GM23338 (cell line): ENCODE measurements around the gene STMN3. TPM values are rescaled to one million over a fixed set of nuclear protein-coding genes. Genes with fewer than 3 reads are reported as not detected.

Experiments
- ATAC-seq: fragments of 200-7000 bp; cut with Tn5 transposase; 3 replicates; pipeline ENCODE4 v1.9.1; 2020
- DNase-seq: peaks from one replicate; pipeline ENCODE4 v3.0.0-alpha.2; 2015; ENCODE audit warnings: low spot score
- H2AFZ ChIP-seq: fragments of 200-600 bp; sonication (generic); 2 replicates; pipeline ENCODE4 v1.8.0; 2016; ENCODE audit warnings: antibody characterized with exemption, mild to moderate bottlenecking, moderate library complexity
- H3F3A ChIP-seq: fragments of 200-600 bp; sonication (generic); replicated peaks from 2 replicates; pipeline ENCODE4 v1.8.0; 2017; ENCODE audit warnings: antibody characterized with exemption, mixed run types, low read depth
- H3K27ac ChIP-seq: fragments of 200-600 bp; sonication (generic); 2 replicates; pipeline ENCODE4 v1.6.1; 2016; ENCODE audit warnings: low read depth
- H3K27me3 ChIP-seq: fragments of 200-600 bp; sonication (generic); 2 replicates; pipeline ENCODE4 v1.8.0; 2016; ENCODE audit warnings: mild to moderate bottlenecking, mixed run types, moderate library complexity; ENCODE audit not compliant: insufficient read depth
- H3K36me3 ChIP-seq: fragments of 200-600 bp; sonication (generic); 2 replicates; pipeline ENCODE4 v1.8.0; 2016; ENCODE audit warnings: mild to moderate bottlenecking; ENCODE audit not compliant: insufficient read depth
- H3K4me1 ChIP-seq: fragments of 200-600 bp; sonication (generic); 2 replicates; pipeline ENCODE4 v1.8.0; 2016; ENCODE audit warnings: mild to moderate bottlenecking, moderate library complexity; ENCODE audit not compliant: insufficient read depth
- H3K4me2 ChIP-seq: fragments of 200-600 bp; sonication (generic); 2 replicates; pipeline ENCODE4 v1.7.1; 2017; ENCODE audit warnings: mixed run types
- H3K4me3 ChIP-seq: fragments of 200-600 bp; sonication (generic); 2 replicates; pipeline ENCODE4 v1.6.1; 2016; ENCODE audit warnings: mixed run types
- H3K79me2 ChIP-seq: fragments of 200-600 bp; sonication (generic); replicated peaks from 2 replicates; pipeline ENCODE4 v1.8.0; 2017; ENCODE audit warnings: mild to moderate bottlenecking; ENCODE audit not compliant: insufficient read depth
- H3K9me2 ChIP-seq: fragments of 200-600 bp; sonication (generic); 2 replicates; pipeline ENCODE4 v1.8.0; 2017; ENCODE audit not compliant: insufficient read depth
- H4K20me1 ChIP-seq: fragments of 200-600 bp; sonication (generic); replicated peaks from 2 replicates; pipeline ENCODE4 v1.8.0; 2017; ENCODE audit warnings: mild to moderate bottlenecking; ENCODE audit not compliant: insufficient read depth
- H3K27ac Mint-ChIP-seq: 2 replicates; pipeline ENCODE4 v1.8.0; 2020; ENCODE audit warnings: inconsistent platforms, mild to moderate bottlenecking, moderate library complexity, mixed read lengths
- H3K27me3 Mint-ChIP-seq: 3 replicates; pipeline ENCODE4 v1.8.0; 2022; ENCODE audit warnings: low read depth, mild to moderate bottlenecking, moderate library complexity, mixed read lengths, inconsistent platforms; ENCODE audit not compliant: insufficient read depth, poor library complexity
- H3K36me3 Mint-ChIP-seq: 3 replicates; pipeline ENCODE4 v1.8.0; 2021; ENCODE audit warnings: low read depth, mild to moderate bottlenecking, inconsistent platforms, moderate library complexity, mixed read lengths
- H3K4me1 Mint-ChIP-seq: 3 replicates; pipeline ENCODE4 v1.8.0; 2020; ENCODE audit warnings: mild to moderate bottlenecking, inconsistent platforms, mixed read lengths
- H3K4me3 Mint-ChIP-seq: 3 replicates; pipeline ENCODE4 v1.8.0; 2021; ENCODE audit warnings: moderate library complexity, mild to moderate bottlenecking, inconsistent platforms, mixed read lengths
- H3K9me3 Mint-ChIP-seq: 3 replicates; pipeline ENCODE4 v1.8.0; 2020; ENCODE audit warnings: moderate library complexity, mild to moderate bottlenecking, inconsistent platforms, mixed read lengths
- CREB1 ChIP-seq: fragments of 250-450 bp; sonication (Bioruptor Pico); IDR thresholded peaks from 2 replicates; pipeline ENCODE4 v1.5.0; 2020; ENCODE audit warnings: low read depth, mild to moderate bottlenecking, moderate library complexity
- EZH2 ChIP-seq: fragments of 200-600 bp; sonication (generic); IDR thresholded peaks from one replicate; pipeline ENCODE4 v1.8.0; 2017; ENCODE audit warnings: antibody characterized with exemption, mild to moderate bottlenecking, low read depth; ENCODE audit not compliant: unreplicated experiment
- EZH2phosphoT487 ChIP-seq: fragments of 200-600 bp; sonication (generic); IDR thresholded peaks from one replicate; pipeline ENCODE4 v1.8.1; 2018; ENCODE audit warnings: antibody characterized with exemption; ENCODE audit not compliant: unreplicated experiment
- JUNB ChIP-seq: IDR thresholded peaks from one replicate; pipeline ENCODE4 v1.6.1; 2016; ENCODE audit warnings: antibody characterized with exemption; ENCODE audit not compliant: unreplicated experiment
- NANOG ChIP-seq: IDR thresholded peaks from 2 replicates; pipeline ENCODE4 v1.6.1; 2016; ENCODE audit warnings: antibody characterized with exemption, borderline replicate concordance
- REST ChIP-seq: IDR thresholded peaks from one replicate; pipeline ENCODE4 v1.6.1; 2018; ENCODE audit warnings: antibody characterized with exemption; ENCODE audit not compliant: unreplicated experiment
- STAT1 ChIP-seq: IDR thresholded peaks from one replicate; pipeline ENCODE4 v1.6.1; 2016; ENCODE audit warnings: antibody characterized with exemption; ENCODE audit not compliant: unreplicated experiment
- ZNF114 ChIP-seq: fragments of 250-450 bp; sonication (Bioruptor Pico); IDR thresholded peaks from 2 replicates; pipeline ENCODE4 v1.5.0; 2020; ENCODE audit warnings: mild to moderate bottlenecking, moderate library complexity
- ZNF331 ChIP-seq: fragments of 250-450 bp; sonication (Bioruptor Pico); IDR thresholded peaks from 2 replicates; pipeline ENCODE4 v1.5.0; 2020; ENCODE audit warnings: low read depth, mild to moderate bottlenecking, moderate library complexity
- long read RNA-seq: library from polyadenylated mRNA; unstranded; transcript quantifications from one replicate; pipeline ENCODE4 v2.0.0, GENCODE V29; 2020; ENCODE audit not compliant: unreplicated experiment
- polyA plus RNA-seq: library from polyadenylated mRNA; unstranded; fragments of >200 nt; fragmentation: Nextera tagmentation; extraction: Ambion mirVana; gene quantifications from 2 replicates; pipeline ENCODE4 v1.2.1, GENCODE V29; 2016
- total RNA-seq: library from RNA; depleted of rRNA; stranded (reverse); fragments of >200 nt; shearing (Covaris generic); gene quantifications from 2 replicates; pipeline ENCODE4 v1.2.3, GENCODE V29; 2014; rRNA removed
- TF ChIP-seq, protein P1 (sequence below), 2 experiments: fragments of 200-600 bp in 1 of 2; sonication (generic) in 1 of 2; conservative IDR thresholded peaks; 2 replicates each; pipeline versions ENCODE4 v1.5.1 to v1.6.1; 2016 to 2017; ENCODE audit warnings: antibody characterized with exemption in 2 of 2, low read depth in 2 of 2, mild to moderate bottlenecking in 2 of 2, moderate library complexity in 1 of 2
- TF ChIP-seq, protein P2 (sequence below): IDR thresholded peaks from 2 replicates; pipeline ENCODE4 v1.6.1; 2016; ENCODE audit warnings: antibody characterized with exemption
- TF ChIP-seq, protein P3 (sequence below): fragments of 250-450 bp; sonication (Bioruptor Pico); IDR thresholded peaks from 2 replicates; pipeline ENCODE4 v1.5.0; 2020; ENCODE audit warnings: mild to moderate bottlenecking, moderate library complexity

The STMN3 gene
- total RNA-seq (42.7 and 61.3 TPM in 2 replicates), polyA plus RNA-seq (28.6 and 29.7 TPM in 2 replicates)
- long read RNA-seq, transcript STMN3-201 (5 exons, 2,255 nt): major isoform, 5 of 10 reads
- long read RNA-seq, partial matches to known transcripts: 0 of 10 reads
- long read RNA-seq, other reads (novel, unspliced or antisense): 5 of 10 reads

DNA sequence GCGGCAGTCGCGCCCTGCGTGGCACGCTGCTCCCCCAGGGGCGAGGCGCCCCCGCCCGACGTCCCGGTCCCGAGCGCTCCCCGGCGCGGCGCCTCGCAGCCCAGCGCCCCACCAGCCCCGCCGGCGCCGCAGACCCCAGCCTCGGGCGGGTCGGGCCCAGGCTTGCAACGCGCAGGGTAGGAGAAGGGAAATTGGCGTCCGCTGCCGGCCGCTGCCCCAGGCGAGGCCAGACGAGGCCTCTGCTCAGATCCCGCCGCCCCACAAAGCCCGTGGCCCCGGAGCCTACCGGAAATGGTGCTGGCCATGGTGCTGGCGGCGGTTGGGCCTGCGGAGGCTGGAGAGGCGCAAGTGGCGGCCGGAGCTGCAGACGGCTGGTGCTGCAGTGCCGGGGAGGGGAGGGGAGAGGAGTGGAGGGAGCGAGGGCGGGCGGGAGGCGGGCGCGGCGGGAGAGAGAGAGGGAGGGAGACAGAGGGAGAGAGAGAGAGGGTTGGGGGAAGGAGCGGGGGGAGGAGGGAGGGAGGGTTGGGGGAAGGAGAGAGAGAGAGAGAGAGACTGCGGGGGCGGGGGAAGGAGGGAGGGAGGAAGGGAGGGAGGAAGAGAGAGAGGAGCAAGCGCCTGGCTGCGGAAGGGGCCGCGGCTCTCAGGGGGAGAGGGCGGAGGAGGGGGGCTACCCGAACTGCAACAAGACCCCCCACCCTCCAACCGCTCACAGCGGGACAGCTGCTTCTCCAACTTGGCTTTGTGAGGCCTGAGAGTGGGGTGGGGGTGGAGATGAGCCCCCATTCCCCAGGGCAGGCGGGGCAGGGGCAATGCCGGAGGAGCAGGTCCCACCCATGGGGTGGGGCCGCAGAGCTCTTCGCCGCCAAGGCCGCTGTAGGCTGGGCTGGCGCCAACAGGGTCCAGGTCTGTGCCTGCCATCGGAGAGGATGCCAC is at the start of gene STMN3:
Gene STMN3, minus strand, starts transcription at position 384 of the 933 bp plus-strand sequence. Its CDS starts 79 bp downstream, at position 305.
- Mint-ChIP-seq H3K36me3 (no peaks in the 10 kb centered on the region; the same call in 2 of the 3 replicates), H3K4me1 (peaks cover 29% of the 10 kb centered on the region), H3K27ac (peak within 1 kb of the TSS; percentile 97), H3K9me3 (no peaks in the 10 kb centered on the region), H3K4me3 (peak within 1 kb of the TSS; percentile 83), H3K27me3 (peaks cover 15% of the 10 kb centered on the region)
- Histone ChIP-seq H3K79me2 (0 out of 2 replicates have a peak, but pooled peaks cover 3% of the 10 kb centered on the region), H3K27me3 (no peaks in the 10 kb centered on the region), H2AFZ (peak within 1 kb of the TSS; percentile 96; the same call in 1 of the 2 replicates), H3F3A (peaks cover 6% of the 10 kb centered on the region; the same call in 1 of the 2 replicates), H3K9me2 (no peaks in the 10 kb centered on the region), H3K4me1 (peaks cover 13% of the 10 kb centered on the region), H3K4me2 (peak within 1 kb of the TSS; percentile 90), H4K20me1 (no peaks in the 10 kb centered on the region; the same call in 1 of the 2 replicates), H3K27ac (peak within 1 kb of the TSS; percentile 88), H3K4me3 (peak within 1 kb of the TSS; percentile 85), H3K36me3 (no peaks in the 10 kb centered on the region)
- peak; percentile 57 for ATAC-seq
- peak; percentile 97 for DNase-seq
- TF ChIP-seq JUNB (no peak), ZNF331 (no peak), ZNF114 (CRISPR knock-in tag) (no peak), REST (peak; percentile 90), NANOG (no peak), STAT1 (no peak), CREB1 (peak; percentile 27; the same call in 1 of the 2 replicates), EZH2phosphoT487 (no peak), EZH2 (no peak)
- TF ChIP-seq, protein P1, sequence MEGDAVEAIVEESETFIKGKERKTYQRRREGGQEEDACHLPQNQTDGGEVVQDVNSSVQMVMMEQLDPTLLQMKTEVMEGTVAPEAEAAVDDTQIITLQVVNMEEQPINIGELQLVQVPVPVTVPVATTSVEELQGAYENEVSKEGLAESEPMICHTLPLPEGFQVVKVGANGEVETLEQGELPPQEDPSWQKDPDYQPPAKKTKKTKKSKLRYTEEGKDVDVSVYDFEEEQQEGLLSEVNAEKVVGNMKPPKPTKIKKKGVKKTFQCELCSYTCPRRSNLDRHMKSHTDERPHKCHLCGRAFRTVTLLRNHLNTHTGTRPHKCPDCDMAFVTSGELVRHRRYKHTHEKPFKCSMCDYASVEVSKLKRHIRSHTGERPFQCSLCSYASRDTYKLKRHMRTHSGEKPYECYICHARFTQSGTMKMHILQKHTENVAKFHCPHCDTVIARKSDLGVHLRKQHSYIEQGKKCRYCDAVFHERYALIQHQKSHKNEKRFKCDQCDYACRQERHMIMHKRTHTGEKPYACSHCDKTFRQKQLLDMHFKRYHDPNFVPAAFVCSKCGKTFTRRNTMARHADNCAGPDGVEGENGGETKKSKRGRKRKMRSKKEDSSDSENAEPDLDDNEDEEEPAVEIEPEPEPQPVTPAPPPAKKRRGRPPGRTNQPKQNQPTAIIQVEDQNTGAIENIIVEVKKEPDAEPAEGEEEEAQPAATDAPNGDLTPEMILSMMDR (conservative IDR thresholded peaks at IDR 0.05; ENCODE audit: low read depth in 2 of 2): no peak
- TF ChIP-seq, protein P2, sequence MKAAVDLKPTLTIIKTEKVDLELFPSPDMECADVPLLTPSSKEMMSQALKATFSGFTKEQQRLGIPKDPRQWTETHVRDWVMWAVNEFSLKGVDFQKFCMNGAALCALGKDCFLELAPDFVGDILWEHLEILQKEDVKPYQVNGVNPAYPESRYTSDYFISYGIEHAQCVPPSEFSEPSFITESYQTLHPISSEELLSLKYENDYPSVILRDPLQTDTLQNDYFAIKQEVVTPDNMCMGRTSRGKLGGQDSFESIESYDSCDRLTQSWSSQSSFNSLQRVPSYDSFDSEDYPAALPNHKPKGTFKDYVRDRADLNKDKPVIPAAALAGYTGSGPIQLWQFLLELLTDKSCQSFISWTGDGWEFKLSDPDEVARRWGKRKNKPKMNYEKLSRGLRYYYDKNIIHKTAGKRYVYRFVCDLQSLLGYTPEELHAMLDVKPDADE: peak; percentile 73
- TF ChIP-seq, protein P3, sequence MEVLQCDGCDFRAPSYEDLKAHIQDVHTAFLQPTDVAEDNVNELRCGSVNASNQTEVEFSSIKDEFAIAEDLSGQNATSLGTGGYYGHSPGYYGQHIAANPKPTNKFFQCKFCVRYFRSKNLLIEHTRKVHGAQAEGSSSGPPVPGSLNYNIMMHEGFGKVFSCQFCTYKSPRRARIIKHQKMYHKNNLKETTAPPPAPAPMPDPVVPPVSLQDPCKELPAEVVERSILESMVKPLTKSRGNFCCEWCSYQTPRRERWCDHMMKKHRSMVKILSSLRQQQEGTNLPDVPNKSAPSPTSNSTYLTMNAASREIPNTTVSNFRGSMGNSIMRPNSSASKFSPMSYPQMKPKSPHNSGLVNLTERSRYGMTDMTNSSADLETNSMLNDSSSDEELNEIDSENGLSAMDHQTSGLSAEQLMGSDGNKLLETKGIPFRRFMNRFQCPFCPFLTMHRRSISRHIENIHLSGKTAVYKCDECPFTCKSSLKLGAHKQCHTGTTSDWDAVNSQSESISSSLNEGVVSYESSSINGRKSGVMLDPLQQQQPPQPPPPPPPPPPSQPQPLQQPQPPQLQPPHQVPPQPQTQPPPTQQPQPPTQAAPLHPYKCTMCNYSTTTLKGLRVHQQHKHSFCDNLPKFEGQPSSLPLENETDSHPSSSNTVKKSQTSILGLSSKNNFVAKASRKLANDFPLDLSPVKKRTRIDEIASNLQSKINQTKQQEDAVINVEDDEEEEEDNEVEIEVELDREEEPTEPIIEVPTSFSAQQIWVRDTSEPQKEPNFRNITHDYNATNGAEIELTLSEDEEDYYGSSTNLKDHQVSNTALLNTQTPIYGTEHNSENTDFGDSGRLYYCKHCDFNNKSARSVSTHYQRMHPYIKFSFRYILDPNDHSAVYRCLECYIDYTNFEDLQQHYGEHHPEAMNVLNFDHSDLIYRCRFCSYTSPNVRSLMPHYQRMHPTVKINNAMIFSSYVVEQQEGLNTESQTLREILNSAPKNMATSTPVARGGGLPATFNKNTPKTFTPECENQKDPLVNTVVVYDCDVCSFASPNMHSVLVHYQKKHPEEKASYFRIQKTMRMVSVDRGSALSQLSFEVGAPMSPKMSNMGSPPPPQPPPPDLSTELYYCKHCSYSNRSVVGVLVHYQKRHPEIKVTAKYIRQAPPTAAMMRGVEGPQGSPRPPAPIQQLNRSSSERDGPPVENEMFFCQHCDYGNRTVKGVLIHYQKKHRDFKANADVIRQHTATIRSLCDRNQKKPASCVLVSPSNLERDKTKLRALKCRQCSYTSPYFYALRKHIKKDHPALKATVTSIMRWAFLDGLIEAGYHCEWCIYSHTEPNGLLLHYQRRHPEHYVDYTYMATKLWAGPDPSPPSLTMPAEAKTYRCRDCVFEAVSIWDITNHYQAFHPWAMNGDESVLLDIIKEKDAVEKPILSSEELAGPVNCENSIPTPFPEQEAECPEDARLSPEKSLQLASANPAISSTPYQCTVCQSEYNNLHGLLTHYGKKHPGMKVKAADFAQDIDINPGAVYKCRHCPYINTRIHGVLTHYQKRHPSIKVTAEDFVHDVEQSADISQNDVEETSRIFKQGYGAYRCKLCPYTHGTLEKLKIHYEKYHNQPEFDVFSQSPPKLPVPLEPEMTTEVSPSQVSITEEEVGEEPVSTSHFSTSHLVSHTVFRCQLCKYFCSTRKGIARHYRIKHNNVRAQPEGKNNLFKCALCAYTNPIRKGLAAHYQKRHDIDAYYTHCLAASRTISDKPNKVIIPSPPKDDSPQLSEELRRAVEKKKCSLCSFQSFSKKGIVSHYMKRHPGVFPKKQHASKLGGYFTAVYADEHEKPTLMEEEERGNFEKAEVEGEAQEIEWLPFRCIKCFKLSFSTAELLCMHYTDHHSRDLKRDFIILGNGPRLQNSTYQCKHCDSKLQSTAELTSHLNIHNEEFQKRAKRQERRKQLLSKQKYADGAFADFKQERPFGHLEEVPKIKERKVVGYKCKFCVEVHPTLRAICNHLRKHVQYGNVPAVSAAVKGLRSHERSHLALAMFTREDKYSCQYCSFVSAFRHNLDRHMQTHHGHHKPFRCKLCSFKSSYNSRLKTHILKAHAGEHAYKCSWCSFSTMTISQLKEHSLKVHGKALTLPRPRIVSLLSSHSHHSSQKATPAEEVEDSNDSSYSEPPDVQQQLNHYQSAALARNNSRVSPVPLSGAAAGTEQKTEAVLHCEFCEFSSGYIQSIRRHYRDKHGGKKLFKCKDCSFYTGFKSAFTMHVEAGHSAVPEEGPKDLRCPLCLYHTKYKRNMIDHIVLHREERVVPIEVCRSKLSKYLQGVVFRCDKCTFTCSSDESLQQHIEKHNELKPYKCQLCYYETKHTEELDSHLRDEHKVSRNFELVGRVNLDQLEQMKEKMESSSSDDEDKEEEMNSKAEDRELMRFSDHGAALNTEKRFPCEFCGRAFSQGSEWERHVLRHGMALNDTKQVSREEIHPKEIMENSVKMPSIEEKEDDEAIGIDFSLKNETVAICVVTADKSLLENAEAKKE: no peak
